ENCODE data around the gene CASZ1.

CASZ1 gene

GRCh38 chr1:10820422-10820821 lies 24.0 kb upstream of the CASZ1 start:
- Histone ChIP-seq H3K9me3 (ENCODE audit: low read length) (no peaks in the 10 kb centered on the region), H3K27ac (ENCODE audit: low read depth, low read length) (no peak overlapping the region), H3K36me3 (ENCODE audit: insufficient read depth, low read length) (no peaks in the 10 kb centered on the region), H3K27me3 (ENCODE audit: control insufficient read depth in 1 of 2, insufficient read depth in 2 of 2, low read length in 2 of 2) (peaks cover 0 to 4% of the 10 kb centered on the region in 2 donors), H3K4me1 (ENCODE audit: insufficient read depth, low read length) (no peaks in the 10 kb centered on the region), H3K9ac (ENCODE audit: low read length) (no peak overlapping the region), H3K4me3 (ENCODE audit: low read depth in 1 of 2, low read length in 2 of 2) (no peak overlapping the region)

- Histone ChIP-seq H3K4me1 (ENCODE audit: insufficient read depth, low read length) (no peaks in the 10 kb centered on the region), H3K4me3 (ENCODE audit: low read depth in 1 of 2, low read length in 2 of 2) (no peak overlapping the region), H3K9ac (ENCODE audit: low read length) (no peak overlapping the region), H3K27me3 (ENCODE audit: control insufficient read depth in 1 of 2, insufficient read depth in 2 of 2, low read length in 2 of 2) (peaks cover 0 to 3% of the 10 kb centered on the region in 2 donors), H3K27ac (ENCODE audit: low read depth, low read length) (no peak overlapping the region), H3K9me3 (ENCODE audit: low read length) (no peaks in the 10 kb centered on the region), H3K36me3 (ENCODE audit: insufficient read depth, low read length) (no peaks in the 10 kb centered on the region)
These were observed 22.9 kb upstream of the CASZ1 start for GRCh38 chr1:10819198-10819901.

- Histone ChIP-seq H3K9me3 (ENCODE audit: low read length) (no peaks in the 10 kb centered on the region), H3K4me1 (ENCODE audit: insufficient read depth, low read length) (no peaks in the 10 kb centered on the region), H3K36me3 (ENCODE audit: insufficient read depth, low read length) (no peaks in the 10 kb centered on the region), H3K27ac (ENCODE audit: low read depth, low read length) (no peak overlapping the region), H3K9ac (ENCODE audit: low read length) (no peak overlapping the region), H3K27me3 (ENCODE audit: control insufficient read depth in 1 of 2, insufficient read depth in 2 of 2, low read length in 2 of 2) (peaks cover 0 to 3% of the 10 kb centered on the region in 2 donors), H3K4me3 (ENCODE audit: low read depth in 1 of 2, low read length in 2 of 2) (no peak overlapping the region)
These were observed 22.1 kb upstream of the CASZ1 start for GRCh38 chr1:10818262-10819197.

GRCh38 chr1:10816743-10817369 lies 20.4 kb upstream of the CASZ1 start:
- Histone ChIP-seq H3K4me1 (ENCODE audit: insufficient read depth, low read length) (no peaks in the 10 kb centered on the region), H3K27ac (ENCODE audit: low read depth, low read length) (no peak overlapping the region), H3K27me3 (ENCODE audit: control insufficient read depth in 1 of 2, insufficient read depth in 2 of 2, low read length in 2 of 2) (no peaks in the 10 kb centered on the region), H3K36me3 (ENCODE audit: insufficient read depth, low read length) (no peaks in the 10 kb centered on the region), H3K9me3 (ENCODE audit: low read length) (no peaks in the 10 kb centered on the region), H3K9ac (ENCODE audit: low read length) (no peak overlapping the region), H3K4me3 (ENCODE audit: low read depth in 1 of 2, low read length in 2 of 2) (no peak overlapping the region)

DNA sequence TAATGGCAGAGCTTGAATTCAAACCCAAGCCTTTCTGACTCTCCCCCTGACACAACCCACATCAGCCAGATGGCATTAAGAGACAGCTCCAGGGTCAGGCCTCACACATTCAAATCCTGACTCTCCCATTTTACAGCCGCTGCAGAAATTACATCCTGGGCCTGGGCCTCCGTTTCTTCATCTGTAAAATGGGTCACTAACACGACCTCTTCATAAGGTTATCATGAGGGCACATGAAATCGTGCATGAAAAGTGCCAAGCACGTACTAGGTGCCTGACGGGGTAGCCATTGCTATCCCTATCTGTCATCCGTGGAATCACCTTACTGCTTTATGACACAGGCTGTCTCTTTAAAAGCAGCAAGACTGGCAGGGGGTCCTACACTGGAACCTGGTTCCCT lies 19.8 kb upstream of the CASZ1 start:
- no peak overlapping the region for H3K9ac ChIP-seq (ENCODE audit: low read length)
- H3K36me3 ChIP-seq (ENCODE audit: insufficient read depth, low read length), result no peaks in the 10 kb centered on the region
- H3K9me3 ChIP-seq (ENCODE audit: low read length), result no peaks in the 10 kb centered on the region
- no peak overlapping the region for H3K27ac ChIP-seq (ENCODE audit: low read depth, low read length)
- no peaks in the 10 kb centered on the region for H3K27me3 ChIP-seq (ENCODE audit: control insufficient read depth in 1 of 2, insufficient read depth in 2 of 2, low read length in 2 of 2)
- H3K4me1 ChIP-seq (ENCODE audit: insufficient read depth, low read length), result no peaks in the 10 kb centered on the region
- H3K4me3 ChIP-seq (ENCODE audit: low read depth in 1 of 2, low read length in 2 of 2), result no peak overlapping the region

- Histone ChIP-seq H3K36me3 (ENCODE audit: insufficient read depth, low read length) (no peaks in the 10 kb centered on the region), H3K9me3 (ENCODE audit: low read length) (no peaks in the 10 kb centered on the region), H3K27me3 (ENCODE audit: control insufficient read depth in 1 of 2, insufficient read depth in 2 of 2, low read length in 2 of 2) (no peaks in the 10 kb centered on the region), H3K4me3 (ENCODE audit: low read depth in 1 of 2, low read length in 2 of 2) (no peak overlapping the region), H3K9ac (ENCODE audit: low read length) (no peak overlapping the region), H3K27ac (ENCODE audit: low read depth, low read length) (no peak overlapping the region), H3K4me1 (ENCODE audit: insufficient read depth, low read length) (no peaks in the 10 kb centered on the region)
These were observed 19.4 kb upstream of the CASZ1 start for GRCh38 chr1:10815858-10816195.

GRCh38 chr1:10814976-10815857 lies 18.8 kb upstream of the CASZ1 start:
- Histone ChIP-seq H3K36me3 (ENCODE audit: insufficient read depth, low read length) (no peaks in the 10 kb centered on the region), H3K27ac (ENCODE audit: low read depth, low read length) (no peak overlapping the region), H3K4me3 (ENCODE audit: low read depth in 1 of 2, low read length in 2 of 2) (no peak overlapping the region), H3K9ac (ENCODE audit: low read length) (no peak overlapping the region), H3K27me3 (ENCODE audit: control insufficient read depth in 1 of 2, insufficient read depth in 2 of 2, low read length in 2 of 2) (no peaks in the 10 kb centered on the region), H3K9me3 (ENCODE audit: low read length) (no peaks in the 10 kb centered on the region), H3K4me1 (ENCODE audit: insufficient read depth, low read length) (no peaks in the 10 kb centered on the region)

- H3K9me3 ChIP-seq (ENCODE audit: low read length), result no peaks in the 10 kb centered on the region
- no peaks in the 10 kb centered on the region for H3K4me1 ChIP-seq (ENCODE audit: insufficient read depth, low read length)
- no peak overlapping the region for H3K9ac ChIP-seq (ENCODE audit: low read length)
- no peak overlapping the region for H3K4me3 ChIP-seq (ENCODE audit: low read depth in 1 of 2, low read length in 2 of 2)
- H3K36me3 ChIP-seq (ENCODE audit: insufficient read depth, low read length), result no peaks in the 10 kb centered on the region
- no peak overlapping the region for H3K27ac ChIP-seq (ENCODE audit: low read depth, low read length)
- no peaks in the 10 kb centered on the region for H3K27me3 ChIP-seq (ENCODE audit: control insufficient read depth in 1 of 2, insufficient read depth in 2 of 2, low read length in 2 of 2)
These were observed 17.9 kb upstream of the CASZ1 start for GRCh38 chr1:10814312-10814711.

GRCh38 chr1:10813799-10814198 lies 17.4 kb upstream of the CASZ1 start:
- no peaks in the 10 kb centered on the region for H3K27me3 ChIP-seq (ENCODE audit: control insufficient read depth in 1 of 2, insufficient read depth in 2 of 2, low read length in 2 of 2)
- H3K36me3 ChIP-seq (ENCODE audit: insufficient read depth, low read length), result no peaks in the 10 kb centered on the region
- H3K4me3 ChIP-seq (ENCODE audit: low read depth in 1 of 2, low read length in 2 of 2), result no peak overlapping the region
- no peak overlapping the region for H3K9ac ChIP-seq (ENCODE audit: low read length)
- H3K4me1 ChIP-seq (ENCODE audit: insufficient read depth, low read length), result no peaks in the 10 kb centered on the region
- no peak overlapping the region for H3K27ac ChIP-seq (ENCODE audit: low read depth, low read length)
- no peaks in the 10 kb centered on the region for H3K9me3 ChIP-seq (ENCODE audit: low read length)

- no peaks in the 10 kb centered on the region for H3K9me3 ChIP-seq (ENCODE audit: low read length)
- peaks cover 0 to 5% of the 10 kb centered on the region in 2 donors for H3K27me3 ChIP-seq (ENCODE audit: control insufficient read depth in 1 of 2, insufficient read depth in 2 of 2, low read length in 2 of 2)
- no peaks in the 10 kb centered on the region for H3K36me3 ChIP-seq (ENCODE audit: insufficient read depth, low read length)
- H3K4me1 ChIP-seq (ENCODE audit: insufficient read depth, low read length), result no peaks in the 10 kb centered on the region
- no peak overlapping the region for H3K4me3 ChIP-seq (ENCODE audit: low read depth in 1 of 2, low read length in 2 of 2)
- H3K27ac ChIP-seq (ENCODE audit: low read depth, low read length), result no peak overlapping the region
- no peak overlapping the region for H3K9ac ChIP-seq (ENCODE audit: low read length)
These were observed 16.0 kb upstream of the CASZ1 start for GRCh38 chr1:10812387-10812915.

Measured in muscle layer of colon (tissue), 2 donors.